Gastrocnemius medialis (tissue), 4 donors: ENCODE measurements around the gene SND1.

ENCODE experiments used
- POLR2A ChIP-seq, 2 donors: fragments of 450-650 bp; IDR thresholded peaks; one replicate each; pipeline ENCODE4 v1.6.1; 2017; ENCODE audit warnings: antibody characterized with exemption in 2 of 2, mild to moderate bottlenecking in 2 of 2, moderate library complexity in 2 of 2
- TF ChIP-seq, protein P1 (sequence below), 5 experiments: fragments of 450-650 bp in 3 of 5; fragments of 200-600 bp in 2 of 5; sonication (generic) in 2 of 5; IDR thresholded peaks in 4 of 5; conservative IDR thresholded peaks in 1 of 5; 1 replicate in 4 of 5; 2 replicates in 1 of 5; pipeline ENCODE4 v1.5.1; 2016 to 2019; ENCODE audit warnings: antibody characterized with exemption in 5 of 5, mild to moderate bottlenecking in 3 of 5, moderate library complexity in 3 of 5

DNA sequence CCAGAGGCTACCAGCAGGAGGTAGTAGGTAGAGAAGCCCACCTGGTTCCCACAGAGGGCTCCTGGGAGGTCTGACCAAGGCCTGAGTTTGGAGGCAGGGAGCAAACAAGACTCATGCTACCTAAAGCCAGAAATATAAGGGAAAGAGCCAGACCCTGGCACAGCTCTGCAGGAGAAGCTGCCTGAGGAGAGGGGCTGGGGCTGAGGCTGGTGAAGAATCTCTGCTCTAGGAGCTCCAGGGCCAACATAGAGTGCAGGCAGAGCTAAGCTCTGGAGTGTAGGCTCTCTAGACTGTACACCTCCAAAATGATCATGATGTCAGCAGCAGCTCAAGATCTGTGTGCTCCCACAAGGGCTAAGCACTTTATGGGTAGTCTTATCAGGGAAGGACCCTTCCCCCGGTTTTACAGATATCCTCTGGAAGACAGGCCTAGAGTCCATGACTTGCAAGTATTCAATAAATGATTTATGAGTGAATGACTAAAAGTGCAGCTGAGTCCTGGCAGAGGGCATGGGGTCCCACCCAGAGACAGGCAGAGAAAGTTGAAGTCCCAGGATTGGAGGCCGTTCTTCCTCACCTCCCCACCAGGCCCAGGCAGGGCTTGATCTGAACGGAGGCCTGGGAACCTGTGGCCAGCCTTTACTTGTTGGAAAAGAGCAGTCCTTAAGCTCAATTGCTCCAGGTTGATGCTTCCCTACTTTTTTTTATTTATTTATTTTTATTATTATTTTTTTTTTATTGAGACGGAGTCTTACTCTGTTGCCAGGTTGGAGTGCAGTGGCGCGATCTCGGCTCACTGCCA lies 450.7 kb downstream of the SND1 start:
- no peak for TF ChIP-seq POLR2A (IDR thresholded peaks at IDR 0.05)
- TF ChIP-seq, protein P1, sequence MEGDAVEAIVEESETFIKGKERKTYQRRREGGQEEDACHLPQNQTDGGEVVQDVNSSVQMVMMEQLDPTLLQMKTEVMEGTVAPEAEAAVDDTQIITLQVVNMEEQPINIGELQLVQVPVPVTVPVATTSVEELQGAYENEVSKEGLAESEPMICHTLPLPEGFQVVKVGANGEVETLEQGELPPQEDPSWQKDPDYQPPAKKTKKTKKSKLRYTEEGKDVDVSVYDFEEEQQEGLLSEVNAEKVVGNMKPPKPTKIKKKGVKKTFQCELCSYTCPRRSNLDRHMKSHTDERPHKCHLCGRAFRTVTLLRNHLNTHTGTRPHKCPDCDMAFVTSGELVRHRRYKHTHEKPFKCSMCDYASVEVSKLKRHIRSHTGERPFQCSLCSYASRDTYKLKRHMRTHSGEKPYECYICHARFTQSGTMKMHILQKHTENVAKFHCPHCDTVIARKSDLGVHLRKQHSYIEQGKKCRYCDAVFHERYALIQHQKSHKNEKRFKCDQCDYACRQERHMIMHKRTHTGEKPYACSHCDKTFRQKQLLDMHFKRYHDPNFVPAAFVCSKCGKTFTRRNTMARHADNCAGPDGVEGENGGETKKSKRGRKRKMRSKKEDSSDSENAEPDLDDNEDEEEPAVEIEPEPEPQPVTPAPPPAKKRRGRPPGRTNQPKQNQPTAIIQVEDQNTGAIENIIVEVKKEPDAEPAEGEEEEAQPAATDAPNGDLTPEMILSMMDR (IDR thresholded peaks at IDR 0.05 in 4 of 5, conservative IDR thresholded peaks at IDR 0.05 in 1 of 5) = no peak
